Fibroblast of lung (primary cell): Measurements from ENCODE around the gene CCDC82. TPM values are rescaled to one million over a fixed set of nuclear protein-coding genes. Genes with fewer than 3 reads are reported as not detected.

Experiments
- DNase-seq, 2 donors: peaks; one replicate each; pipeline versions ENCODE4 v3.0.0 to v3.0.0-alpha.2; 2010; ENCODE audit warnings: low read depth in 2 of 2
- H2AFZ ChIP-seq: 2 replicates; pipeline ENCODE4 v1.5.1; 2012; ENCODE audit warnings: low read length, control low read depth, inconsistent platforms
- H3K27ac ChIP-seq: 2 replicates; pipeline ENCODE4 v1.5.1; 2011; ENCODE audit warnings: low read length, control low read depth; ENCODE audit not compliant: insufficient read depth
- H3K27me3 ChIP-seq: 2 replicates; pipeline ENCODE4 v1.5.1; 2011; ENCODE audit warnings: mild to moderate bottlenecking, low read length; ENCODE audit not compliant: control insufficient read depth, insufficient read depth
- H3K36me3 ChIP-seq: 2 replicates; pipeline ENCODE4 v1.5.1; 2011; ENCODE audit warnings: low read length; ENCODE audit not compliant: control insufficient read depth, insufficient read depth
- H3K4me1 ChIP-seq: 2 replicates; pipeline ENCODE4 v1.5.1; 2011; ENCODE audit warnings: low read length; ENCODE audit not compliant: control insufficient read depth, insufficient read depth; ENCODE audit errors: extremely low read depth
- H3K4me2 ChIP-seq: 2 replicates; pipeline ENCODE4 v1.5.1; 2011; ENCODE audit warnings: low read length, control low read depth; ENCODE audit not compliant: insufficient read depth; ENCODE audit errors: extremely low read depth
- H3K4me3 ChIP-seq, 4 experiments: fragments of 200-600 bp in 1 of 4; sonication (generic) in 1 of 4; replicated peaks in 1 of 4; 2 replicates each; pipeline ENCODE4 v1.5.1; 2011 to 2016; ENCODE audit warnings: low read length in 4 of 4, low read depth in 3 of 4, mild to moderate bottlenecking in 3 of 4, control low read depth in 2 of 4, inconsistent platforms in 1 of 4, mixed read lengths in 1 of 4; ENCODE audit not compliant: insufficient read depth in 1 of 4; ENCODE audit errors: control extremely low read depth in 1 of 4
- H3K79me2 ChIP-seq: 2 replicates; pipeline ENCODE4 v1.5.1; 2012; ENCODE audit warnings: mild to moderate bottlenecking, low read length, inconsistent platforms; ENCODE audit not compliant: control insufficient read depth, insufficient read depth
- H3K9ac ChIP-seq: 2 replicates; pipeline ENCODE4 v1.5.1; 2011; ENCODE audit warnings: mild to moderate bottlenecking, low read length, control low read depth; ENCODE audit not compliant: insufficient read depth
- H3K9me3 ChIP-seq: 2 replicates; pipeline ENCODE4 v1.5.1; 2012; ENCODE audit warnings: low read depth, low read length; ENCODE audit not compliant: control insufficient read depth, insufficient read depth
- H4K20me1 ChIP-seq: 2 replicates; pipeline ENCODE4 v1.5.1; 2011; ENCODE audit warnings: low read length; ENCODE audit not compliant: control insufficient read depth, insufficient read depth; ENCODE audit errors: extremely low read depth
- EZH2 ChIP-seq: IDR thresholded peaks from 2 replicates; pipeline ENCODE4 v1.5.1; 2012; ENCODE audit warnings: low read length, control low read depth, mild to moderate bottlenecking; ENCODE audit errors: missing control alignments
- polyA plus RNA-seq, 2 donors: library from polyadenylated mRNA; depleted of rRNA in 1 of 2; stranded (reverse) in 1 of 2; unstranded in 1 of 2; fragments of >200 nt; gene quantifications; 2 replicates each; pipeline ENCODE4 v1.2.1, GENCODE V29; 2011 to 2012; ENCODE audit warnings: missing spikeins in 1 of 2
- total RNA-seq: library from RNA; depleted of rRNA; stranded (reverse); fragments of >200 nt; gene quantifications from 2 replicates; pipeline ENCODE4 v1.2.1, GENCODE V29; 2014
- TF ChIP-seq, protein P1 (sequence below), 2 donors: IDR thresholded peaks in 1 of 2; conservative IDR thresholded peaks in 1 of 2; 1 replicate in 1 of 2; 2 replicates in 1 of 2; pipeline ENCODE4 v1.5.1; 2011 to 2012; ENCODE audit warnings: low read length in 2 of 2, control low read depth in 1 of 2, inconsistent platforms in 1 of 2, low read depth in 1 of 2, mild to moderate bottlenecking in 1 of 2

The CCDC82 gene
- total and polyA plus RNA-seq, 2 donors (not counting 1 experiment from before 2014, with no cell fraction given): 14.2 to 19.5 TPM

DNA sequence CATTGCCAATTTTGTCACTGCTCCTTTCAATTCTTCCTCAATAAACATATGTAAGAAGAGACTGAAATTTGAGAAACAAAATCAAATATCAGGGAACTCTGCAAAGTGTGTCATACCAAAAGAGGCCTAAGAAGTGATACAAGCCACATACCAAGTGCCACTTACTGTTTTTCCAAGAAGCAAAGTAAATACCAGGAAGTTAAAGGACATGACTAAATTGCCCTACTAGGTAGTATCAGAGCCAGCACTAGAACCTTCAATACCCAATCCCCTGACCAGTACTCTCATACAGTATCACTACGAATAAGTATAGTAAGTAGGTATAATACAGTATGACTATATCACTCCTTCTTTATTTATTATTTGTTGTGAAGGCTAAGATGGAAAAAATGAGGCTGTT is 60.3 kb downstream of the CCDC82 start:
- H3K4me1 ChIP-seq: peaks cover 21% of the 10 kb centered on the region
- H3K27ac ChIP-seq: no peak overlapping the region

DNA sequence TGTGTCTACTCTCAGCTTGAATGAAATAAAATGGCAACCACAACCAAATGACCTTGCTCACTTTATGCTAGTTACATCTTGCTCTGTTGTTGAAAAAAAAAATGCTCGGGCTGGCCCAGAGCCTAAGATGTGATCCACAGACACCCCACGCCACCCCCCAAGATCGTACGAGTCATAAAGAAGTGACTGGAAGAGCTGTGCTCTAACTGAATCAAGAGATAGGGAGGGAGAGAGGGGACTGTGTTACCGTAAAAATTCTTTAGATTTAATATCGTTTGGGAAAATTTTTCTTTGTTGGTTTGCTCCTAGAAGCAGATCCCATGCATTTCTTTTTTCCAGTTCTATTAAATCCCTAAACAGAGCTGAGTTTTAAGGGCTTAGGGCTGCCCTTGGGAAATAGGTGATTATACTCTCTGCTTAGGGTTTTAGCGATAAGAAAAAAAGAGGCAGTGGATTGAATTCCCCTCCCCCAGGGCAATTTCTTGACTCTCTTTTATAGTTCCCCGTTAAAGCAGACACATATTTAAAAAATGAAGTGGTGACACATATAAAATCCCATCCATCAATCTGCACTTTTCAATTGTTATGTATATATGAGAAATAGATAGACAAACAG is 61.2 kb downstream of the CCDC82 start:
- no peak for TF ChIP-seq EZH2
- TF ChIP-seq, protein P1, sequence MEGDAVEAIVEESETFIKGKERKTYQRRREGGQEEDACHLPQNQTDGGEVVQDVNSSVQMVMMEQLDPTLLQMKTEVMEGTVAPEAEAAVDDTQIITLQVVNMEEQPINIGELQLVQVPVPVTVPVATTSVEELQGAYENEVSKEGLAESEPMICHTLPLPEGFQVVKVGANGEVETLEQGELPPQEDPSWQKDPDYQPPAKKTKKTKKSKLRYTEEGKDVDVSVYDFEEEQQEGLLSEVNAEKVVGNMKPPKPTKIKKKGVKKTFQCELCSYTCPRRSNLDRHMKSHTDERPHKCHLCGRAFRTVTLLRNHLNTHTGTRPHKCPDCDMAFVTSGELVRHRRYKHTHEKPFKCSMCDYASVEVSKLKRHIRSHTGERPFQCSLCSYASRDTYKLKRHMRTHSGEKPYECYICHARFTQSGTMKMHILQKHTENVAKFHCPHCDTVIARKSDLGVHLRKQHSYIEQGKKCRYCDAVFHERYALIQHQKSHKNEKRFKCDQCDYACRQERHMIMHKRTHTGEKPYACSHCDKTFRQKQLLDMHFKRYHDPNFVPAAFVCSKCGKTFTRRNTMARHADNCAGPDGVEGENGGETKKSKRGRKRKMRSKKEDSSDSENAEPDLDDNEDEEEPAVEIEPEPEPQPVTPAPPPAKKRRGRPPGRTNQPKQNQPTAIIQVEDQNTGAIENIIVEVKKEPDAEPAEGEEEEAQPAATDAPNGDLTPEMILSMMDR (conservative IDR thresholded peaks at IDR 0.05 in 1 of 2, IDR thresholded peaks at IDR 0.05 in 1 of 2; ENCODE audit: low read depth in 1 of 2, low read length in 2 of 2): no peak
- Histone ChIP-seq H3K36me3 (no peaks in the 10 kb centered on the region), H4K20me1 (no peaks in the 10 kb centered on the region), H3K27ac (no peak overlapping the region), H3K4me3 (peak overlapping the region in 1 of 4 experiments; percentile 22), H2AFZ (no peak overlapping the region), H3K9ac (no peak overlapping the region), H3K9me3 (no peaks in the 10 kb centered on the region), H3K27me3 (no peaks in the 10 kb centered on the region), H3K79me2 (peaks cover 73% of the 10 kb centered on the region), H3K4me1 (peaks cover 26% of the 10 kb centered on the region), H3K4me2 (peak overlapping the region; percentile 28)
- peak; percentile 26 to 56 for DNase-seq

More for the DNA sequence above, 60.3 kb downstream of the CCDC82 start:
- no peak overlapping the region for H2AFZ ChIP-seq
- peak in 1 of 2 donors; percentile 32 for DNase-seq
- H3K9me3 ChIP-seq: no peaks in the 10 kb centered on the region
- no peaks in the 10 kb centered on the region for H3K27me3 ChIP-seq
- H4K20me1 ChIP-seq: no peaks in the 10 kb centered on the region
- H3K9ac ChIP-seq: no peak overlapping the region
- H3K4me2 ChIP-seq: no peak overlapping the region
- H3K36me3 ChIP-seq: no peaks in the 10 kb centered on the region
- peaks cover 73% of the 10 kb centered on the region for H3K79me2 ChIP-seq
- H3K4me3 ChIP-seq: no peak overlapping the region
- no peak for TF ChIP-seq EZH2
- TF ChIP-seq, protein P1 (conservative IDR thresholded peaks at IDR 0.05 in 1 of 2, IDR thresholded peaks at IDR 0.05 in 1 of 2; ENCODE audit: low read depth in 1 of 2, low read length in 2 of 2): no peak

DNA sequence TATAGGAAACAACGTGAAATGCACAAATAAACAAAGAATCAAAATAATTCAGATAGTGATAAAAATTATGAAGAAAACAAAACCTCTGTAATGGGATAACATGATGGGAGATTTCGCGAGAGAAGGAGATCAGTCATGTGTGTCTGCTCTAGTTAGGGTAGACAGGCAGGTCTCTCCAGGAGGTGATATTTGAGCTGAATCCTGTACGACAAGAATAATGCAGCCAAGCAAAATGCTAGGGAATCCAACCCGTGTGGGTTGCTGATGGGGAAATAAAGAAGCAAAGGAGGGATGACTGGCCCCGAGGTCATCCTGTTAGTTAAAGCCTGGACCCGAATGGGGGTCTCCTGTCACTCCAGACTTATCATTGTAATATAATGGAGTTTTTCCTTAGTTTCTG is 62.8 kb downstream of the CCDC82 start:
- H3K27me3 ChIP-seq: no peaks in the 10 kb centered on the region
- H3K27ac ChIP-seq: no peak overlapping the region
- no peak overlapping the region for H3K4me2 ChIP-seq
- H3K4me3 ChIP-seq: no peak overlapping the region
- no peak for DNase-seq
- H3K4me1 ChIP-seq: peaks cover 19% of the 10 kb centered on the region
- H3K9me3 ChIP-seq: no peaks in the 10 kb centered on the region
- no peak overlapping the region for H2AFZ ChIP-seq
- H3K79me2 ChIP-seq: peaks cover 75% of the 10 kb centered on the region
- no peaks in the 10 kb centered on the region for H3K36me3 ChIP-seq
- no peak for TF ChIP-seq EZH2
- TF ChIP-seq, protein P1 (conservative IDR thresholded peaks at IDR 0.05 in 1 of 2, IDR thresholded peaks at IDR 0.05 in 1 of 2; ENCODE audit: low read depth in 1 of 2, low read length in 2 of 2): no peak
- no peaks in the 10 kb centered on the region for H4K20me1 ChIP-seq
- no peak overlapping the region for H3K9ac ChIP-seq
